GM18951 (cell line): ENCODE results near the gene CHRM5.

Experiments used
- POLR2A ChIP-seq: IDR thresholded peaks from 4 replicates; pipeline ENCODE4 v1.6.1; 2011; ENCODE audit warnings: mild to moderate bottlenecking; ENCODE audit not compliant: insufficient read length, insufficient read depth; ENCODE audit errors: extremely low read depth
- in situ Hi-C: fragments of 300-500 bp; cut with MboI; formaldehyde crosslinking; loops from one replicate; pipeline ENCODE4 v1.12.0; 2022; ENCODE audit warnings: low sequenced_read_pairs, mixed read lengths, inconsistent platforms; ENCODE audit not compliant: unreplicated experiment

The CHRM5 gene

DNA sequence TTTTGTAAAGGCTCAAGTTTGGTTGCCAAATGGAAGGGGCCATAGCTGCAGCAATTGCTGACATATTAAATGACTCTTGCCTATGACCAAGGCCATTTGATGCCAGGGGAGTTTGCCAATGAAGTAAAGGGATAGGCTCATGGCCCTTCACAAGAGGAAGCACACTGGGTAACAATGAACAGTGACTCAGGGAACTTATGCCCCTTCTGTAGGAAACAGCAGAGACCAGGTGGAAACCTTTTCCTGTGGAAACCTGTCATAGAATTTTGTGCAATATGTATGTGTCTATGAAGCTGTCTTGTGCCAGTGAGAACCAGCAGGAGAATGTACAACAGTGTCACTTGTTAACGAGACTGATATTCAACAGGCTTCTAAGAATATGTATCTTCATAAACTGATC lies 96.1 kb downstream of the CHRM5 start:
- TF ChIP-seq POLR2A: no peak
- in situ Hi-C loops: no loop called here

DNA sequence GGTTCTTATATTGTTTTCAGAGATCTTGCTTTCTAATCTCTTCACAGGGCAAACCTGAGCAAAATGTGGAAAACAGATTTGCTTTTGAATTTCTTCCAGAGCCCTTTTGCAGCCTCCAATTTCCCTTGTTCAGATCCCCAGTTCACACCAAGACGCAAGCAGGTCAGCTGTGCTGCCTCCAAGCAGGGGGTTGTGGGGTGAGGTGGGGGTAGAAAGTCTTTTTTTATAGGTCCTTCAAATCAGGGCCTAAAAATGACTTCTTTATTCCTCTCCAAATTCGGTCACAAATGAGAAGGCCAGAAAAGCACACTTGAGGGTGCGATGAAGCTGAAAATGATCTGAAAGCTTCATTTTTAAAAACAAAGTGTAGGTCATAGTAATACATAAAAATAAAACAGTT lies 97.0 kb downstream of the CHRM5 start:
- in situ Hi-C loops: no loop called here

DNA sequence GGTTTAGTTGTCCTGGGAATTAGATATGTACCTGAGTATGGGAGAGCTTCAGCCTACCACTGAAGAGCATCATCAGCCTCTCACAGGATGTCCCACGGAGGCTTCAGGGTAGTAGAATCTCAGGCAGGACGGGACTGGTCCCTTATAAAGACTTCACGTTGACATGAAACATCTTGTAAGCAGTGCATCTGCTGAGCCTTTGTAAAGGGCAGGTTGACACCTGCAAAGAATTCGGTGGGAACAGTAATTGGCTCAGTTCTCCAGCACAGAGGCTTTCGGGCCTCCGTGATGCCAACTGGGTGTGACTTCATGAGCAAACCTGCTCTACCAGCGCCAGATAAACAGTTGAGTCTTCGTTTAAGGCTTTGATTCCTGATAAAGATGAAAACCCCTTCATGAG lies 97.6 kb downstream of the CHRM5 start:
- TF ChIP-seq POLR2A: no peak
- in situ Hi-C loops: no loop called here

More for the DNA sequence above, 97.0 kb downstream of the CHRM5 start:
- no peak for TF ChIP-seq POLR2A

DNA sequence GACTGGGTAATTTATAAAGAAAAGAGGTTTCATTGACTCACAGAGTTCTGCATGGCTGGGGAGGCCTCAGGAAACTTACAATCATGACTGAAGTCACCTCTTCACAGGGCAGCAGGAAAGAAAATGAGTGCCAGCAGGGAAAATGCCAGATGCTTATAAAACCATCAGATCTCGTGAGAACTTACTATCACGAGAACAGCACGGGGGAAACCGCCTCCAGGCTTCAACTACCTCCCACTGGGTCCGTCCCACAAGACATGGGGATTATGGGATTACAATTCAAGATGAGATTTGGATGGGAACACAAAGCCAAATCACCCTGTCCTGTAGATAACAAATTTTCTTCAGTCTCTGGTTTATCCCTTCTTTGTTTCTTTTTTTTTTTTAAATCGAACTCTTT lies 101.7 kb downstream of the CHRM5 start:
- in situ Hi-C loops: no loop called here
- TF ChIP-seq POLR2A: no peak

DNA sequence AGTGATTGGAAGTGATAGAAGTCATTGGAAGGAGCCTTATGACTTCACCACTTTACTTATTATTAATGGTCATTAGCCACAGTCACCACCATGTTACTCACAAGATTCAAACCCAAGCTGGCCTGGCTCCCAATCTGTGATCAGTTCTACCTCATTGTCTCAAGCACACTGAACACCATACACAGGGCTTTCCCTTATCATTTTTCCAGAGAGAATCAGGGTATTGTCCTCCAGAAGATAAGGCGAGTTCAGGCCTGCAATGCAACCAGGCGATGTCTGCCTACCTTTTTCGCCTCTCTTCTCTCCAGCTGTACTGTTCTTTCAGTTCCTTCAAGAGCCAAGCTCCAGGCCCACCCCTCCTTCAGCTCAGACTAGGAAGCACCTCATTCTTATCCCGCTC lies 108.5 kb downstream of the CHRM5 start:
- TF ChIP-seq POLR2A: no peak
- in situ Hi-C loops: no loop called here

DNA sequence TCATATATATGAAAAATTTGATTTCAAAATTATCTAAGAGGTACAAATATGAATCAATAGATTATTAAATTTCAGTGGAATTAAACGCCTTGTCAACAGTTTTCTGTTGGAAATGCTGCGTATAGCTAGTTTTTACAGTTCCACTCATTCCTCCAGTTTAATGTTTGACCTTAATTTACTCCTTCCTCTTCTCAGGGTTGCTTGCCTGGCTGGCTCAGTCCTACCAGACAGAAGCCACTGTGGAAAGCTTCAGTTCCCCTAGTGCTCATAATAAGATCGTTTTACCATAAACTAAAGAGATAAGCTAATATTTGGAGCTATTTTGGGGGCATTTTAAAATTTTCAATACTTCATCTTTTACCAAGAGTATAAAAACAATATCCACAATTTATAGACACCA lies 110.6 kb downstream of the CHRM5 start:
- in situ Hi-C loops: no loop called here
- no peak for TF ChIP-seq POLR2A

DNA sequence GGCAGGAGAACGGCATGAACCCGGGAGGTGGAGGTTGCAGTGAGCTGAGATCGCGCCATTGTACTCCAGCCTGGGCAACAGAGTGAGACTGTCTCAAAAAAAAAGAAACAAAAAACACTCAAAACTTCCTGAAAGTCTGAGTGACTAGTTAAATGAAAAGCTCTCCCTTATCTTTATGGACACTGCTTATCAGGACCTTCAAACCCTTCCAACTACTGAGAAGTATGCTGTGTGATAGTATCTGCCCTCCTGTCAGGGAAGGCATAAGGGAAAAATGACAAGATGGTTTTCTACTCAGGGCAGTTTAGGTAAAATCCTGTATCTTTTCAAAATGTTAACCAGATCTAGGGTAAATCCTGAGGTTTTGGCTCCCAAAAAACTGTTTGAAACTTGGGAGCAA lies 111.6 kb downstream of the CHRM5 start:
- TF ChIP-seq POLR2A: no peak
- in situ Hi-C loops: no loop called here

DNA sequence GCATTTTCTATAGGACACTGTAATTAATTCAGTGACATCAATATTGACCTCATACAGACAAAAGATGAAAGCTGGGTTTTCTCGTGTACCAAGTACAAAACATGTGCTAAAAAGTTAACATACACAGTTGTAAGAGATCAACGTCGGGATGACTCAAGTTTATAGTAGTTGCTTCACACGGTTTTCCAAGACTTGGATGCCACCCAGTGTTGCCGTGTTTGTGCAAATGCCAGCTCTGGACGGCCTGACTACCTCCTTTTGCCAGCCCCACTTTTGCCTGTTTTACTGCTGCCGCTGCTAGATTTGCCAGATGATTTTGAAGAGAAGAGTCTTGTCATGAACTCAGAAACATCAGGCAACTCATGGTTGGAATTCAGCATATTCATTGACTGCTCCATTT lies 115.8 kb downstream of the CHRM5 start:
- TF ChIP-seq POLR2A: no peak
- in situ Hi-C loops: no loop called here

DNA sequence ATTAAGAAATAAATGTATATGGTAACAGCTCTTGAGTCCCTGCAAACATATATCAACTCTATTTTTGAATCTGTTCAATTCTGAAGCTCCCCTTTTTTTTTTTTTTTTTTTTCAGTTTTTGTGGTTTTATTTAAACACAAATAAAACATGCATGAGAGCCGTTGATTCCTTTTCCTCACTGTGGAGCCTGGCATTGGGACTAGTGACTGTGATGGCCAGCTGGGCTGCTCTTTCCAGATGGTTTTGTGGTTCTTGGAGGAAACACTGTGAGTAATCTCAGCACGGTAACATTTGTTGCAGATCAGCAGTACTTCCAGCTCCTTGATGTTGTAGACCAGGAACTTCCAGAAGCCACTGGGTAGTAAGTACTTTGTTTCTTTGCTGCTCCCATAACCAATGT lies 117.4 kb downstream of the CHRM5 start:
- TF ChIP-seq POLR2A: no peak
- in situ Hi-C loops: no loop called here

DNA sequence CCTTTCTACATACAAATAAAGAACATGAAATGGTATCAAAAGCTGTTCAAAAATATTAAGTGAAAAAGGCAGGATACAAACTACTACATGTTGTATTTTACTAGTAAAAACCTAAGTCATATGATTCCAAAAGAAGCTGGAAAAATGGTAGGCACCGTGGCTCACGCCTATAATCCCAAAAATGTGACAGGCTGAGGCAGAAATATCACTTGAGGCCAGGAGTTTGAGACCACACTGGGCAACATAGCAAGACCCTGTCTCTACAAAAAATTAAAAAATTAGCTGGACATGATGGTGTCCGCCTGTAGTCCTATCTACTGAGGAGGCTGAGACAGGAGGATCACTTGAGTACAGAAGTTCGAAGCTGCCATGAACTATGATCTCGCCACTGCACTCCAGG lies 131.6 kb downstream of the CHRM5 start:
- in situ Hi-C loops: loop anchor here (10.0 to 25.0 kb wide), 2 partner anchors 115 to 262 kb away; partner anchors contain the start of genes KATNBL1 and LPCAT4
- no peak for TF ChIP-seq POLR2A

DNA sequence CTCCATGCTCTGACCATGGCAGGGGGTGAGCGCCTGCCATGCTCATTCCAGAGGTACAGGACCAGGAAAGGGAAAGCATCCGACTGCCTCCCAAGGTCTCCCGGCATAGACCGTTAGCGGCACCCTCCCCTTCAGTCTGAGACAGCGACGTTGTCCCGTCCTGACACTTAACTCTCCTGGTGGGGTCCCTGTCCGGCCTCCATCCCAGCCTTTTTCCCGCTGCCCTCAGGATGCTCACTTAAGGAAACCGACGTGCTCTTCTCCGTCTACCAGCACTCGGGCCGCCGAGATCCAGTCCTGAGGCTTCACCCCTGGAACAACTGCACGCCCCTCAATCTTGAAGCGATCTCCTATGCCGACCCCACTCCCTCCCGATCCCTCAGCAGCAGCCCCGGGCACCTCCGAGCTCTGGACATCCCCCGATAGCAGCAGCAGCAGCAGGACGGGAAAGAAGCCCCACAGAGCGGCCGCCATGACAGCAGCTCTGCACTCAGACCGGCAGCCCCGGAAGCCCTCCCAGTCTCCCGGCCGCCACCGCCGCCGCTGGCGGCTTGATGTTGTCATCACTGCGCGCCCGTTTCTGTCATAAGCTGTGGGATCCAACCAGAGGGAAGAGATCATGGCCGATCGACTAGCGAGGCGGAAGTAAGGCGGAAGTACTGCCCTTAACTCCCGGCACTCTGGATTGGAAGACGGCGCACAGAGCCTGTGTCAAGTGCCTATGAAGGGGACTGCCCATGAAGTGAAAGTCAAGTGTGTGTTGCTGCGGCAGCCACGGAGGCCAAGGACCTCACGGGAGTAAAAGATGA lies 133.3 kb downstream of the CHRM5 start, which contains the start of the genes EMC7 and PGBD4:
Gene EMC7, minus strand, starts transcription at position 497 of the 809 bp plus-strand sequence. Its CDS starts 23 bp downstream, at position 474.
Gene PGBD4, plus strand, starts transcription at position 718 of the 809 bp plus-strand sequence. CDS start 449 bp downstream, outside the sequence.
- in situ Hi-C loops: loop anchor here (10.0 to 25.0 kb wide), 2 partner anchors 113 to 261 kb away; partner anchors contain the start of genes KATNBL1 and LPCAT4
- TF ChIP-seq POLR2A: peak; percentile 98

DNA sequence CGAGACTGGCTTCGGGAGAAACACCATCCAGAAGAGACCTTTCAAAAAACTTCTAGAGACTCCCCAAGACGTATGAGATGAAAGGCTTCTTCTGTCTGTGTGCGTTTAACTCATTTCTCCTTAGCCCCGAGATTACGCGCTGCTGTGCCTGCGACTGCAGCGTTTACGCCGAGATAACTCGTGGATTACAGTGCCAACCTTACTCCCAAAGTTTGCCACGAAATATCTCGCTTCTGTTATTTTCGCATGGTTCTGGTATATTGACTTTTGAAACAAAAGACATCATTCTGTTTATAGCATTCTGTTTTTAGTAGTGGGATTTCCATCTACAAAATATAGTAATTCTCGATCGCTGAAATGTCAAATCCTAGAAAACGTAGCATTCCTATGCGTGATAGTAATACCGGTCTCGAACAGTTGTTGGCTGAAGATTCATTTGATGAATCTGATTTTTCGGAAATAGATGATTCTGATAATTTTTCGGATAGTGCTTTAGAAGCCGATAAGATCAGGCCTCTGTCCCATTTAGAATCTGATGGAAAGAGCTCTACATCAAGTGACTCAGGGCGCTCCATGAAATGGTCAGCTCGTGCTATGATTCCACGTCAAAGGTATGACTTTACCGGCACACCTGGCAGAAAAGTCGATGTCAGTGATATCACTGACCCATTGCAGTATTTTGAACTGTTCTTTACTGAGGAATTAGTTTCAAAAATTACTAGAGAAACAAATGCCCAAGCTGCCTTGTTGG lies 134.1 kb downstream of the CHRM5 start:
- in situ Hi-C loops: loop anchor here (10.0 to 25.0 kb wide), 2 partner anchors 112 to 260 kb away; partner anchors contain the start of genes KATNBL1 and LPCAT4
- TF ChIP-seq POLR2A: no peak

DNA sequence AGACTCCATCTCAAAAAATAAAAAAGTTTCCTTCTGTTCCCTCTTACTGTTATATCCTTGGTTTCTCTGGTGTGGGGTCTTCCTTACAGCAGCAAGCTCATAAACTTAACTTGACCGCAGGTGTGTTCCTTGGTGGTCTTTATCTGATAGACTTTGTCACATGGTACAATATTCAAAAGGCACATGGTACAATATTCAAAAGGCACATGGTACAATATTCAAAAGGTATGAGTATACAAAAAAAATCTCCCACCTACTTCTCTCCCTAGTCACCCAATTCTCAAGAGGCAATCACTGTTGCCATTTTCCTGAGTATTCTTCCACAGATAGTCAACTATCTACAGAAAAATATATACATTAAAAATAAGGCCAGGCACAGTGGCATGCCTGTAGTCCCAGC lies 138.1 kb downstream of the CHRM5 start:
- TF ChIP-seq POLR2A: no peak
- in situ Hi-C loops: loop anchor here (10.0 to 25.0 kb wide), 2 partner anchors 108 to 256 kb away; partner anchors contain the start of genes KATNBL1 and LPCAT4
